Transverse colon (tissue), 4 donors: Measurements from ENCODE around the gene MT1X. TPM values are rescaled to one million over a fixed set of nuclear protein-coding genes. Genes with fewer than 3 reads are reported as not detected.

Experiments
- DNase-seq: peaks from one replicate; pipeline ENCODE4 v3.0.0-alpha.2; 2019
- H3K27ac ChIP-seq, 4 donors: fragments of 200-600 bp; sonication (generic); 2 replicates each; pipeline ENCODE4 v1.5.1; 2016 to 2018; ENCODE audit warnings: inconsistent platforms in 4 of 4
- H3K27me3 ChIP-seq: fragments of 200-600 bp; sonication (generic); 2 replicates; pipeline ENCODE4 v1.5.1; 2017; ENCODE audit warnings: inconsistent platforms
- H3K36me3 ChIP-seq, 4 donors: fragments of 200-600 bp; sonication (generic); 2 replicates each; pipeline ENCODE4 v1.5.1; 2017 to 2019; ENCODE audit warnings: inconsistent platforms in 4 of 4
- H3K4me1 ChIP-seq, 4 donors: fragments of 200-600 bp; sonication (generic); 2 replicates each; pipeline ENCODE4 v1.5.1; 2017 to 2020; ENCODE audit warnings: inconsistent platforms in 4 of 4
- H3K4me3 ChIP-seq, 4 donors: fragments of 200-600 bp; sonication (generic); 1 replicate in 1 of 4; 2 replicates in 3 of 4; pipeline versions ENCODE4 v1.5.1 to v1.6.1; 2017 to 2019; ENCODE audit warnings: inconsistent platforms in 4 of 4
- H3K9me3 ChIP-seq, 2 donors: fragments of 200-600 bp; sonication (generic); 2 replicates each; pipeline ENCODE4 v1.5.1; 2017 to 2019; ENCODE audit warnings: inconsistent platforms in 2 of 2
- CTCF ChIP-seq, 5 experiments: fragments of 200-600 bp in 3 of 5; fragments of 450-650 bp in 2 of 5; sonication (generic) in 3 of 5; IDR thresholded peaks; 1 replicate in 2 of 5; 2 replicates in 3 of 5; pipeline ENCODE4 v1.5.1; 2016 to 2017; ENCODE audit warnings: antibody characterized with exemption in 5 of 5, inconsistent platforms in 3 of 5, mild to moderate bottlenecking in 2 of 5, moderate library complexity in 1 of 5
- EP300 ChIP-seq: sonication (generic); formaldehyde crosslinking; IDR thresholded peaks from one replicate; pipeline ENCODE4 v1.6.1; 2017; ENCODE audit warnings: antibody characterized with exemption, low read depth
- POLR2A ChIP-seq: fragments of 450-650 bp; IDR thresholded peaks from one replicate; pipeline ENCODE4 v1.6.1; 2016; ENCODE audit warnings: antibody characterized with exemption, mild to moderate bottlenecking, moderate library complexity
- POLR2AphosphoS5 ChIP-seq, 3 donors: sonication (generic); formaldehyde crosslinking; IDR thresholded peaks; one replicate each; pipeline ENCODE4 v1.6.1; 2016; ENCODE audit warnings: antibody characterized with exemption in 3 of 3
- WGBS, 2 donors: methylation state at CpG; one replicate each; pipeline ENCODE4 v1.1.5; 2018; ENCODE audit warnings: low coverage in 1 of 2; 5-methylcytosine and 5-hydroxymethylcytosine counted together
- in situ Hi-C, 4 donors: fragments of 200-750 bp; cut with MboI; loops; one replicate each; pipeline versions ENCODE4 v1.15.0 to v1.15.1; 2017; ENCODE audit warnings: low sequenced_read_pairs in 3 of 4, low pct_ligation_motif_present in 1 of 4, low pct_unique_long_range_greater_than_20kb in 1 of 4
- intact Hi-C: fragments of 100-400 bp; cut with DNase I; formaldehyde crosslinking; loops from one replicate; pipeline ENCODE4 v1.15.1; 2023; ENCODE audit warnings: low total_unique reads
- total RNA-seq, 4 donors: library from RNA; depleted of rRNA; stranded (reverse); fragments of >200 nt; gene quantifications; one replicate each; pipeline ENCODE4 v1.1.0, GENCODE V29; 2016

MT1X gene
- total RNA-seq, 4 donors from 2014 or later: 40.4 to 784 (median 274) TPM

GRCh38 chr16:56697456-56698155, 15.3 kb downstream of the MT1X start:
- no peaks in the 10 kb centered on the region for H3K9me3 ChIP-seq
- TF ChIP-seq POLR2A (no peak), CTCF (IDR thresholded peaks at IDR 0.05) (no peak), POLR2AphosphoS5 (IDR thresholded peaks at IDR 0.05) (no peak), EP300 (no peak)
- no peaks in the 10 kb centered on the region for H3K27me3 ChIP-seq
- in situ Hi-C loops: no loop called here
- intact Hi-C loops: no loop called here
- no peak overlapping the region for H3K4me3 ChIP-seq
- H3K36me3 ChIP-seq: no peaks in the 10 kb centered on the region
- H3K4me1 ChIP-seq: peaks cover 0 to 7% (median 0%) of the 10 kb centered on the region in 4 donors
- 87% methylated on average over 5 of the region's 5 CpGs; no CpG with 5 or more reads in 1 of the 2 donors for WGBS, 2 donors
- H3K27ac ChIP-seq: no peak overlapping the region
- no peak for DNase-seq

DNA sequence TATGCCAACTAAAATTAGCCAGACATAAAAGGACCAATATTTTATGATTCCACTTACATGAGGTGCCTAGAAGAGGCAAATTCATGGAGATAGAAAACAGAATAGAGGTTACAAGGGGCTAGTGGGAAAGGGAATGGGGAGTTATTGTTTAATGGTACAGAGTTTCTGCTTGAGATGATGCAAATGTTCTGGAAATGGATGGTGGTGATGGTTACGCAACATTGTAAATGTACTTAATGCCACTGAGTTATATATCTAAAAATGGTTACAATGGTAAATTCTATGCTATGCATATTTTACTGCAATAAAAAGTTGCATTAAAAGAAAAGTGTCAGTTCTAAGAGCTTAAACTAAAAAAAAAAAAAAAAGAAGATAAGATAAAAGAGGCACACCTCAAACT, 17.9 kb downstream of the MT1X start:
- no peaks in the 10 kb centered on the region for H3K9me3 ChIP-seq
- H3K4me3 ChIP-seq: no peak overlapping the region
- in situ Hi-C loops (loop anchor here in 3 of 4 donors (5.0 to 10.0 kb wide), 3 partner anchors 115 to 188 kb away; partner anchors contain the start of gene MT3 (in 1 of the 3)), intact Hi-C loops (loop anchor here (5.0 kb wide), 2 partner anchors 123 to 188 kb away; no protein-coding TSS in a partner anchor)
- TF ChIP-seq POLR2AphosphoS5 (IDR thresholded peaks at IDR 0.05) (no peak), CTCF (IDR thresholded peaks at IDR 0.05) (no peak), POLR2A (no peak)
- no peaks in the 10 kb centered on the region for H3K36me3 ChIP-seq
- DNase-seq: no peak
- H3K27ac ChIP-seq: no peak overlapping the region
- no peaks in the 10 kb centered on the region for H3K27me3 ChIP-seq
- peaks cover 0 to 7% (median 0%) of the 10 kb centered on the region in 4 donors for H3K4me1 ChIP-seq
- WGBS, 2 donors: 38 to 46% methylated on average over 1 of the region's 1 CpG

DNA sequence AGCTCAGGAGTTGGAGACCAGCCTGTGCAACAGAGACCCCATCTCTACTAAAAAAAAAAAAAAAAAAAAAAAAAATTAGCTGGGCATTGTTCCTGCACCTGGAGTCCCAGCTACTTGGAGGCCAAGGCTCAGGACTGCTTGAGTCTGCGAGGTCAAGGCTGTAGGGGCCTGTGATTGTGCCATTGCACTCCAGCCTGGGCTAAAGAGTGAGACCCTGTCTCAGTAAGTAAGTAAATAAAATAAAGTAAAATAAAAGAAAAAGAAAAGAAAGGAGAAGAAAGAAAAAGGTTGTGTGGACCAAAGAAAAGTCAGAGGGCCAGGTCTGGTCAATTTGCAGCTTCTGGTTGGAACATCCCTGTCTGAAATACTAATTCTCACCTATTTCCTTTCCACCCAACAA, 18.4 kb downstream of the MT1X start:
- no peak for TF ChIP-seq EP300
- Histone ChIP-seq H3K36me3 (no peaks in the 10 kb centered on the region), H3K9me3 (no peaks in the 10 kb centered on the region), H3K4me1 (peaks cover 0 to 7% (median 0%) of the 10 kb centered on the region in 4 donors), H3K4me3 (no peak overlapping the region), H3K27me3 (no peaks in the 10 kb centered on the region), H3K27ac (no peak overlapping the region)
- no peak for DNase-seq
- in situ Hi-C loops (loop anchor here in 3 of 4 donors (5.0 to 10.0 kb wide), 3 partner anchors 116 to 188 kb away; partner anchors contain the start of gene MT3 (in 1 of the 3)), intact Hi-C loops (loop anchor here (5.0 kb wide), 2 partner anchors 123 to 188 kb away; no protein-coding TSS in a partner anchor)
- WGBS, 2 donors: 95% methylated on average over 1 of the region's 1 CpG; no CpG with 5 or more reads in 1 of the 2 donors

- TF ChIP-seq POLR2A: no peak
- TF ChIP-seq EP300: no peak
- TF ChIP-seq POLR2AphosphoS5 (IDR thresholded peaks at IDR 0.05): no peak
- no peak for TF ChIP-seq CTCF (IDR thresholded peaks at IDR 0.05)
- H3K27me3 ChIP-seq: no peaks in the 10 kb centered on the region
- no peak overlapping the region for H3K4me3 ChIP-seq
- no peak overlapping the region for H3K27ac ChIP-seq
- in situ Hi-C loops (loop anchor here in 3 of 4 donors (5.0 to 10.0 kb wide), 3 partner anchors 117 to 189 kb away; partner anchors contain the start of gene MT3 (in 1 of the 3)), intact Hi-C loops (loop anchor here (5.0 kb wide), 2 partner anchors 124 to 189 kb away; no protein-coding TSS in a partner anchor)
- peaks cover 0 to 7% (median 0%) of the 10 kb centered on the region in 4 donors for H3K4me1 ChIP-seq
- 75 to 85% methylated on average over 6 to 7 of the region's 7 CpGs for WGBS, 2 donors
- no peak for DNase-seq
- no peaks in the 10 kb centered on the region for H3K36me3 ChIP-seq
- no peaks in the 10 kb centered on the region for H3K9me3 ChIP-seq
These were observed 19.3 kb downstream of the MT1X start for GRCh38 chr16:56701534-56701933.
